Panc1 (cell line): ENCODE measurements around the gene SNRPD2. TPM values are rescaled to one million over a fixed set of nuclear protein-coding genes. Genes with fewer than 3 reads are reported as not detected.

Experiments used
- ATAC-seq: fragments of 200-7000 bp; cut with Tn5 transposase; 2 replicates; pipeline ENCODE4 v1.9.1; 2020; ENCODE audit warnings: mild to moderate bottlenecking, moderate library complexity
- BruUV-seq: library from RNA; stranded (reverse); fragments of 400-500 nt; replicated peaks from 2 replicates; lab custom pipeline; 2021; lab: Mats Ljungman, UMichigan
- CTCF ChIA-PET: fragments of 300-600 bp; sonication (Branson Sonifier 250); formaldehyde crosslinking; loops from one replicate; lab custom pipeline; 2022; ENCODE audit warnings: antibody characterized with exemption; lab: Charles Lee
- POLR2A ChIA-PET: fragments of 300-600 bp; sonication (Branson Sonifier 250); formaldehyde crosslinking; loops from one replicate; lab custom pipeline; 2022; ENCODE audit warnings: antibody characterized with exemption; lab: Charles Lee
- DNase-seq: peaks from one replicate; pipeline ENCODE4 v3.0.0-alpha.2; 2010; ENCODE audit warnings: low read depth, low spot score
- H3K27ac ChIP-seq: 2 replicates; pipeline ENCODE4 v1.5.1; 2011; ENCODE audit warnings: mild to moderate bottlenecking, low read length, inconsistent platforms
- H3K27me3 ChIP-seq: fragments of 200-500 bp; sonication (Bioruptor generic); 2 replicates; pipeline ENCODE4 v1.6.0; 2014; ENCODE audit warnings: low read length, inconsistent platforms; ENCODE audit not compliant: control insufficient read depth, insufficient read depth
- H3K36me3 ChIP-seq: fragments of 200-500 bp; sonication (Bioruptor generic); 2 replicates; pipeline ENCODE4 v1.5.1; 2014; ENCODE audit warnings: inconsistent platforms, mild to moderate bottlenecking, low read length, moderate library complexity; ENCODE audit not compliant: control insufficient read depth, insufficient read depth
- H3K4me1 ChIP-seq: 2 replicates; pipeline ENCODE4 v1.5.1; 2011; ENCODE audit warnings: inconsistent platforms, mild to moderate bottlenecking, low read length, moderate library complexity; ENCODE audit not compliant: control insufficient read depth, insufficient read depth
- H3K4me3 ChIP-seq, 2 experiments: 2 replicates each; pipeline ENCODE4 v1.5.1; 2011 to 2012; ENCODE audit warnings: low read depth in 2 of 2, low read length in 2 of 2, mild to moderate bottlenecking in 2 of 2, inconsistent platforms in 1 of 2, moderate library complexity in 1 of 2
- H3K9me3 ChIP-seq: fragments of 200-500 bp; sonication (Bioruptor generic); 2 replicates; pipeline ENCODE4 v1.5.1; 2014; ENCODE audit warnings: low read depth, mild to moderate bottlenecking, inconsistent platforms, low read length, moderate library complexity; ENCODE audit not compliant: control insufficient read depth, insufficient read depth
- CTCF ChIP-seq: fragments of 450-650 bp; IDR thresholded peaks from 2 replicates; pipeline ENCODE4 v1.5.1; 2017; ENCODE audit warnings: mild to moderate bottlenecking
- POLR2AphosphoS5 ChIP-seq: IDR thresholded peaks from 2 replicates; pipeline ENCODE4 v1.6.1; 2012; ENCODE audit warnings: mild to moderate bottlenecking, low read depth, low read length, moderate library complexity
- REST ChIP-seq, 2 experiments: IDR thresholded peaks; 2 replicates each; pipeline ENCODE4 v1.6.1; 2011 to 2012; ENCODE audit warnings: low read depth in 2 of 2, control low read depth in 1 of 2, low read length in 1 of 2, mild to moderate bottlenecking in 1 of 2, moderate library complexity in 1 of 2; ENCODE audit not compliant: insufficient read depth in 1 of 2
- SIN3A ChIP-seq: IDR thresholded peaks from 2 replicates; pipeline ENCODE4 v1.6.1; 2012; ENCODE audit warnings: low read depth, mild to moderate bottlenecking, low read length, moderate library complexity, borderline replicate concordance; ENCODE audit not compliant: insufficient read depth
- TCF7L2 ChIP-seq: IDR thresholded peaks from 2 replicates; pipeline ENCODE4 v1.6.1; 2011; ENCODE audit warnings: mild to moderate bottlenecking, low read depth, low read length, inconsistent platforms
- in situ Hi-C: cut with HindIII; loops from 2 replicates; pipeline ENCODE4 v1.10.0; 2016; ENCODE audit warnings: low sequenced_read_pairs, low pct_unique_long_range_greater_than_20kb
- intact Hi-C: fragments of 100-400 bp; cut with micrococcal nuclease; formaldehyde crosslinking; loops from one replicate; pipeline ENCODE4 v1.10.0; 2022; ENCODE audit not compliant: unreplicated experiment
- total RNA-seq: library from RNA; stranded (reverse); gene quantifications from one replicate; pipeline ENCODE4 v1.2.1, GENCODE V29; 2021; ENCODE audit not compliant: unreplicated experiment

Gene SNRPD2
- total RNA-seq, 1 experiment from 2014 or later, result 496 TPM

GRCh38 chr19:45681391-45682015 lies 10.2 kb downstream of the SNRPD2 start:
- in situ Hi-C loops, result no loop called here
- Histone ChIP-seq H3K4me3 (peak overlapping the region; percentile 37 to 54), H3K36me3 (no peaks in the 10 kb centered on the region), H3K9me3 (no peaks in the 10 kb centered on the region), H3K27me3 (no peaks in the 10 kb centered on the region), H3K4me1 (peaks cover 8% of the 10 kb centered on the region), H3K27ac (peak overlapping the region; percentile 74)
- ChIA-PET POLR2A (interaction anchor here (0.7 kb wide), 2 partner anchors 14 to 65 kb away, joined by 6 read pairs; no protein-coding TSS in a partner anchor), CTCF (no interaction called here)
- intact Hi-C loops, result no loop called here
- ATAC-seq (peak; percentile 86), DNase-seq (no peak)
- BruUV-seq, result no TSS peak
- peak; percentile 94 for TF ChIP-seq CTCF
- no peak for TF ChIP-seq REST (IDR thresholded peaks at IDR 0.05; ENCODE audit: insufficient read depth in 1 of 2, low read depth in 2 of 2, low read length in 1 of 2)

DNA sequence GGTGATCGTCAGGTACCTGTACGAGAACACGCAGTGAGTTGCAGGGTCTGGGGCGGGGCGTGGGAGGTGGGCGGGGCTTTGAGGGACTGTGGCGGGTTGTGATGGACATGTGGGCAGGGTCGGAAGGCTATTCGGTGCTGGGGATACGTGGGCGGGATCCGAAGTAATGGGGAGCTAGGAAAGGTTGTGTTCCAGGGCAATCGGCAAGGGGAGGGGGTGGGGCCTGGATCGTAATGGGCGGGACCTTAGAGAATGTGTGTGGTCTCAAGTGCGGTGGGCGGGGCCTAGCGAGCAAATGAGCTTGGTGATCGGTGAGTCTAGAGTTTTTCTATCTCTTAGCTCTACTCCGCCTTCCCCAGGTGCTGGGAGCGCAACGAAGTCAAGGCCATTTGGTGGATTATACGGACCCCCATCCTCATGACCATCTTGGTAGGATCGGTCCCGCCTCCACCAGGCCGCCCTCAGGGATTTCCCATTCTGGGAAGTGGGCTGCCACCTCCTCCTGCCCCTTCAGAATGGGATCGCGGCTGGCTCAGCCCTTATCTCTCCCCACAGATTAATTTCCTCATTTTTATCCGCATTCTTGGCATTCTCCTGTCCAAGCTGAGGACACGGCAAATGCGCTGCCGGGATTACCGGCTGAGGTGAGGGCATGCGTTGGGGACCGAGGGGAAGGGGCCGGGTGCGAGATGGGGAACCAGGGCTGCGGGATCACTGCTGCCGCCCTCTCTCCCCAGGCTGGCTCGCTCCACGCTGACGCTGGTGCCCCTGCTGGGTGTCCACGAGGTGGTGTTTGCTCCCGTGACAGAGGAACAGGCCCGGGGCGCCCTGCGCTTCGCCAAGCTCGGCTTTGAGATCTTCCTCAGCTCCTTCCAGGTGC lies 14.2 kb downstream of the SNRPD2 start:
- CTCF ChIA-PET, result interaction anchor here (0.5 to 1.1 kb wide), 4 partner anchors 9 to 29 kb away, joined by 3 to 6 read pairs (median 4); no protein-coding TSS in a partner anchor
- Histone ChIP-seq H3K9me3 (no peaks in the 10 kb centered on the region), H3K4me1 (peaks cover 8% of the 10 kb centered on the region), H3K27ac (peak overlapping the region; percentile 9; the same call in 1 of the 2 replicates), H3K4me3 (peak overlapping the region; percentile 50 to 78), H3K27me3 (no peaks in the 10 kb centered on the region), H3K36me3 (no peaks in the 10 kb centered on the region)
- POLR2A ChIA-PET, result interaction anchor here (0.5 to 1.1 kb wide), 6 partner anchors 13 to 135 kb away, joined by 3 to 5 read pairs (median 4); no protein-coding TSS in a partner anchor
- no peak for DNase-seq
- no TSS peak for BruUV-seq
- in situ Hi-C loops (no loop called here), intact Hi-C loops (no loop called here)
- TF ChIP-seq POLR2AphosphoS5 (no peak), REST (IDR thresholded peaks at IDR 0.05; ENCODE audit: insufficient read depth in 1 of 2, low read depth in 2 of 2, low read length in 1 of 2) (no peak), SIN3A (no peak), CTCF (no peak; the same call in 1 of the 2 replicates), TCF7L2 (no peak)
- peak; percentile 82 for ATAC-seq
